ENCODE results near the gene PPP2R5E. TPM values are rescaled to one million over a fixed set of nuclear protein-coding genes. Genes with fewer than 3 reads are reported as not detected.

The PPP2R5E gene
- total and polyA plus RNA-seq, 2 of the 8 experiments (the other 6 are each of a cell fraction or from before 2014, with no cell fraction given): 6.8 to 64.6 TPM

DNA sequence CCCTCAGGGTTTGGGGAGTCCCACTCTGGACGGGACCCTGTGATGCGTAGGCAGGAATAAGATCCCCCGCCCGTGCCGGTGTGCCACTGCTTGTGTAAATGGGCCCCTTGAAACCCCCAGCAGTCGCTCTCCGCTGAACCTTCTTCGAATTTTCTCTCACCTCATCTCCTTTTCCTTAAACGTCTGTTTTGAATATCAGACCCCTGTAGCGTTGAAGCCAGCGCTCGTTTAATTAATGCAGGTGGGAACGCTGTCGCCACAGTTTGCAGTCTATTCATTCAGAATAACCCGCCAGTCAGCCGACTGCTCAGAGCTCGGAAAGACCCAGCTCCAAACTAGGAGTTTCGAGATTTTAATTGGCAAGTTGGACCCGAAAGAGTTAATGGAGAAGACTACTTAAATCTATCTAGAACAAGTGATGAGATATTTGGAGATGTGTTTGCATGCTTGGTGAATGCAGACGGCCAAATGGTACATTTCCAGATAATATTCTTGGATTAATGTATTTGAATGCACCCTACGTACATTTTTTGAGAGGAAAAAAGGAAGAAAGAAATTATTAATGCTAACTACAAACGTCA, 739 bp upstream of the PPP2R5E start (continued):
- TF ChIP-seq, protein P1, sequence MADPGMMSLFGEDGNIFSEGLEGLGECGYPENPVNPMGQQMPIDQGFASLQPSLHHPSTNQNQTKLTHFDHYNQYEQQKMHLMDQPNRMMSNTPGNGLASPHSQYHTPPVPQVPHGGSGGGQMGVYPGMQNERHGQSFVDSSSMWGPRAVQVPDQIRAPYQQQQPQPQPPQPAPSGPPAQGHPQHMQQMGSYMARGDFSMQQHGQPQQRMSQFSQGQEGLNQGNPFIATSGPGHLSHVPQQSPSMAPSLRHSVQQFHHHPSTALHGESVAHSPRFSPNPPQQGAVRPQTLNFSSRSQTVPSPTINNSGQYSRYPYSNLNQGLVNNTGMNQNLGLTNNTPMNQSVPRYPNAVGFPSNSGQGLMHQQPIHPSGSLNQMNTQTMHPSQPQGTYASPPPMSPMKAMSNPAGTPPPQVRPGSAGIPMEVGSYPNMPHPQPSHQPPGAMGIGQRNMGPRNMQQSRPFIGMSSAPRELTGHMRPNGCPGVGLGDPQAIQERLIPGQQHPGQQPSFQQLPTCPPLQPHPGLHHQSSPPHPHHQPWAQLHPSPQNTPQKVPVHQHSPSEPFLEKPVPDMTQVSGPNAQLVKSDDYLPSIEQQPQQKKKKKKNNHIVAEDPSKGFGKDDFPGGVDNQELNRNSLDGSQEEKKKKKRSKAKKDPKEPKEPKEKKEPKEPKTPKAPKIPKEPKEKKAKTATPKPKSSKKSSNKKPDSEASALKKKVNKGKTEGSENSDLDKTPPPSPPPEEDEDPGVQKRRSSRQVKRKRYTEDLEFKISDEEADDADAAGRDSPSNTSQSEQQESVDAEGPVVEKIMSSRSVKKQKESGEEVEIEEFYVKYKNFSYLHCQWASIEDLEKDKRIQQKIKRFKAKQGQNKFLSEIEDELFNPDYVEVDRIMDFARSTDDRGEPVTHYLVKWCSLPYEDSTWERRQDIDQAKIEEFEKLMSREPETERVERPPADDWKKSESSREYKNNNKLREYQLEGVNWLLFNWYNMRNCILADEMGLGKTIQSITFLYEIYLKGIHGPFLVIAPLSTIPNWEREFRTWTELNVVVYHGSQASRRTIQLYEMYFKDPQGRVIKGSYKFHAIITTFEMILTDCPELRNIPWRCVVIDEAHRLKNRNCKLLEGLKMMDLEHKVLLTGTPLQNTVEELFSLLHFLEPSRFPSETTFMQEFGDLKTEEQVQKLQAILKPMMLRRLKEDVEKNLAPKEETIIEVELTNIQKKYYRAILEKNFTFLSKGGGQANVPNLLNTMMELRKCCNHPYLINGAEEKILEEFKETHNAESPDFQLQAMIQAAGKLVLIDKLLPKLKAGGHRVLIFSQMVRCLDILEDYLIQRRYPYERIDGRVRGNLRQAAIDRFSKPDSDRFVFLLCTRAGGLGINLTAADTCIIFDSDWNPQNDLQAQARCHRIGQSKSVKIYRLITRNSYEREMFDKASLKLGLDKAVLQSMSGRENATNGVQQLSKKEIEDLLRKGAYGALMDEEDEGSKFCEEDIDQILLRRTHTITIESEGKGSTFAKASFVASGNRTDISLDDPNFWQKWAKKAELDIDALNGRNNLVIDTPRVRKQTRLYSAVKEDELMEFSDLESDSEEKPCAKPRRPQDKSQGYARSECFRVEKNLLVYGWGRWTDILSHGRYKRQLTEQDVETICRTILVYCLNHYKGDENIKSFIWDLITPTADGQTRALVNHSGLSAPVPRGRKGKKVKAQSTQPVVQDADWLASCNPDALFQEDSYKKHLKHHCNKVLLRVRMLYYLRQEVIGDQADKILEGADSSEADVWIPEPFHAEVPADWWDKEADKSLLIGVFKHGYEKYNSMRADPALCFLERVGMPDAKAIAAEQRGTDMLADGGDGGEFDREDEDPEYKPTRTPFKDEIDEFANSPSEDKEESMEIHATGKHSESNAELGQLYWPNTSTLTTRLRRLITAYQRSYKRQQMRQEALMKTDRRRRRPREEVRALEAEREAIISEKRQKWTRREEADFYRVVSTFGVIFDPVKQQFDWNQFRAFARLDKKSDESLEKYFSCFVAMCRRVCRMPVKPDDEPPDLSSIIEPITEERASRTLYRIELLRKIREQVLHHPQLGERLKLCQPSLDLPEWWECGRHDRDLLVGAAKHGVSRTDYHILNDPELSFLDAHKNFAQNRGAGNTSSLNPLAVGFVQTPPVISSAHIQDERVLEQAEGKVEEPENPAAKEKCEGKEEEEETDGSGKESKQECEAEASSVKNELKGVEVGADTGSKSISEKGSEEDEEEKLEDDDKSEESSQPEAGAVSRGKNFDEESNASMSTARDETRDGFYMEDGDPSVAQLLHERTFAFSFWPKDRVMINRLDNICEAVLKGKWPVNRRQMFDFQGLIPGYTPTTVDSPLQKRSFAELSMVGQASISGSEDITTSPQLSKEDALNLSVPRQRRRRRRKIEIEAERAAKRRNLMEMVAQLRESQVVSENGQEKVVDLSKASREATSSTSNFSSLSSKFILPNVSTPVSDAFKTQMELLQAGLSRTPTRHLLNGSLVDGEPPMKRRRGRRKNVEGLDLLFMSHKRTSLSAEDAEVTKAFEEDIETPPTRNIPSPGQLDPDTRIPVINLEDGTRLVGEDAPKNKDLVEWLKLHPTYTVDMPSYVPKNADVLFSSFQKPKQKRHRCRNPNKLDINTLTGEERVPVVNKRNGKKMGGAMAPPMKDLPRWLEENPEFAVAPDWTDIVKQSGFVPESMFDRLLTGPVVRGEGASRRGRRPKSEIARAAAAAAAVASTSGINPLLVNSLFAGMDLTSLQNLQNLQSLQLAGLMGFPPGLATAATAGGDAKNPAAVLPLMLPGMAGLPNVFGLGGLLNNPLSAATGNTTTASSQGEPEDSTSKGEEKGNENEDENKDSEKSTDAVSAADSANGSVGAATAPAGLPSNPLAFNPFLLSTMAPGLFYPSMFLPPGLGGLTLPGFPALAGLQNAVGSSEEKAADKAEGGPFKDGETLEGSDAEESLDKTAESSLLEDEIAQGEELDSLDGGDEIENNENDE (IDR thresholded peaks at IDR 0.05; ENCODE audit: insufficient replicate concordance, low read length): no peak
- TF ChIP-seq ASH2L (IDR thresholded peaks at IDR 0.05; ENCODE audit: low read length): no peak
- no peak; the same call in 1 of the 2 replicates for TF ChIP-seq KDM1A (IDR thresholded peaks at IDR 0.05; ENCODE audit: borderline replicate concordance, low read length)
- peak in 1 of 2 experiments; percentile 13; a peak in 1 of 3 replicates for TF ChIP-seq POLR2A (IDR thresholded peaks at IDR 0.05; ENCODE audit: control extremely low read depth in 1 of 2, low read depth in 2 of 2, low read length in 2 of 2)
- 0 out of 4 replicates have a peak, but pooled peaks of 1 of the 2 experiments have one; percentile 39 for TF ChIP-seq SIN3A (conservative IDR thresholded peaks at IDR 0.05 in 1 of 2, IDR thresholded peaks at IDR 0.05 in 1 of 2; ENCODE audit: low read depth in 1 of 2, low read length in 2 of 2)
- 0 out of 2 replicates have a peak, but pooled peaks have one; percentile 5 for TF ChIP-seq GABPA (IDR thresholded peaks at IDR 0.05; ENCODE audit: borderline replicate concordance, insufficient read depth, low read length)
- no peak for TF ChIP-seq RXRA (IDR thresholded peaks at IDR 0.05; ENCODE audit: insufficient read depth, low read depth, low read length)
- TF ChIP-seq EGR1 (IDR thresholded peaks at IDR 0.05; ENCODE audit: borderline replicate concordance, low read depth, low read length): no peak
- no peak for TF ChIP-seq PHF8 (conservative IDR thresholded peaks at IDR 0.05; ENCODE audit: low read depth, low read length)
- TF ChIP-seq BRCA1 (IDR thresholded peaks at IDR 0.05; ENCODE audit: low read depth, low read length): no peak
- TF ChIP-seq NRF1 (IDR thresholded peaks at IDR 0.05; ENCODE audit: low read depth, low read length): no peak

Measured in H1 (cell line).